ENCODE measurements around the gene PLA2G10.

The PLA2G10 gene

GRCh38 chr16:14668556-14669223, 25.4 kb downstream of the PLA2G10 start:
- Histone ChIP-seq H3K27me3 (ENCODE audit: insufficient read depth, poor library complexity, severe bottlenecking) (no peaks in the 10 kb centered on the region), H3K9me3 (ENCODE audit: severe bottlenecking) (no peaks in the 10 kb centered on the region), H3K36me3 (ENCODE audit: low read depth) (peaks cover 35% of the 10 kb centered on the region), H3K27ac (ENCODE audit: poor library complexity, severe bottlenecking) (no peak overlapping the region), H3K4me3 (ENCODE audit: severe bottlenecking) (no peak overlapping the region), H3K4me1 (ENCODE audit: insufficient read depth, poor library complexity, severe bottlenecking) (no peaks in the 10 kb centered on the region)
- DNase-seq (ENCODE audit: low spot score) (no peak), ATAC-seq (ENCODE audit: low read depth) (no peak)
- no peak for TF ChIP-seq CTCF (IDR thresholded peaks at IDR 0.05; ENCODE audit: poor library complexity, severe bottlenecking)

- no peaks in the 10 kb centered on the region for H3K4me1 ChIP-seq (ENCODE audit: insufficient read depth, poor library complexity, severe bottlenecking)
- no peak for TF ChIP-seq CTCF (IDR thresholded peaks at IDR 0.05; ENCODE audit: poor library complexity, severe bottlenecking)
- DNase-seq (ENCODE audit: low spot score) (no peak), ATAC-seq (ENCODE audit: low read depth) (no peak)
- H3K36me3 ChIP-seq (ENCODE audit: low read depth), result peaks cover 46% of the 10 kb centered on the region
- no peak overlapping the region for H3K4me3 ChIP-seq (ENCODE audit: severe bottlenecking)
- no peaks in the 10 kb centered on the region for H3K9me3 ChIP-seq (ENCODE audit: severe bottlenecking)
- no peaks in the 10 kb centered on the region for H3K27me3 ChIP-seq (ENCODE audit: insufficient read depth, poor library complexity, severe bottlenecking)
- no peak overlapping the region for H3K27ac ChIP-seq (ENCODE audit: poor library complexity, severe bottlenecking)
Measured at GRCh38 chr16:14667347-14668266, 26.5 kb downstream of the PLA2G10 start.

GRCh38 chr16:14658063-14658462, 36.0 kb downstream of the PLA2G10 start:
- peak overlapping the region; percentile 3 for H3K27ac ChIP-seq (ENCODE audit: poor library complexity, severe bottlenecking)
- H3K9me3 ChIP-seq (ENCODE audit: severe bottlenecking), result no peaks in the 10 kb centered on the region
- no peak overlapping the region for H3K4me3 ChIP-seq (ENCODE audit: severe bottlenecking)
- H3K36me3 ChIP-seq (ENCODE audit: low read depth), result peaks cover 68% of the 10 kb centered on the region
- no peak for TF ChIP-seq CTCF (IDR thresholded peaks at IDR 0.05; ENCODE audit: poor library complexity, severe bottlenecking)
- ATAC-seq (ENCODE audit: low read depth) (0 out of 3 replicates have a peak, but pooled peaks have one; percentile 19), DNase-seq (ENCODE audit: low spot score) (no peak)
- H3K27me3 ChIP-seq (ENCODE audit: insufficient read depth, poor library complexity, severe bottlenecking), result no peaks in the 10 kb centered on the region
- H3K4me1 ChIP-seq (ENCODE audit: insufficient read depth, poor library complexity, severe bottlenecking), result no peaks in the 10 kb centered on the region

GRCh38 chr16:14652726-14653125, 41.4 kb downstream of the PLA2G10 start:
- no peaks in the 10 kb centered on the region for H3K27me3 ChIP-seq (ENCODE audit: insufficient read depth, poor library complexity, severe bottlenecking)
- DNase-seq (ENCODE audit: low spot score) (no peak), ATAC-seq (ENCODE audit: low read depth) (no peak)
- no peak for TF ChIP-seq CTCF (IDR thresholded peaks at IDR 0.05; ENCODE audit: poor library complexity, severe bottlenecking)
- peaks cover 77% of the 10 kb centered on the region for H3K36me3 ChIP-seq (ENCODE audit: low read depth)
- H3K4me1 ChIP-seq (ENCODE audit: insufficient read depth, poor library complexity, severe bottlenecking), result no peaks in the 10 kb centered on the region
- H3K9me3 ChIP-seq (ENCODE audit: severe bottlenecking), result no peaks in the 10 kb centered on the region
- H3K27ac ChIP-seq (ENCODE audit: poor library complexity, severe bottlenecking), result no peak overlapping the region
- H3K4me3 ChIP-seq (ENCODE audit: severe bottlenecking), result no peak overlapping the region

Measured in RWPE2 (cell line).